ENCODE data around the gene GNG12. TPM values are rescaled to one million over a fixed set of nuclear protein-coding genes. Genes with fewer than 3 reads are reported as not detected.
"Not testable (repeated sequence)": the region's sequence is repeated elsewhere in the genome, so short reads cannot be mapped to it uniquely, and the experiment has no call there.

Gene GNG12
- total RNA-seq, 2 donors from 2014 or later: 146 to 162 TPM

DNA sequence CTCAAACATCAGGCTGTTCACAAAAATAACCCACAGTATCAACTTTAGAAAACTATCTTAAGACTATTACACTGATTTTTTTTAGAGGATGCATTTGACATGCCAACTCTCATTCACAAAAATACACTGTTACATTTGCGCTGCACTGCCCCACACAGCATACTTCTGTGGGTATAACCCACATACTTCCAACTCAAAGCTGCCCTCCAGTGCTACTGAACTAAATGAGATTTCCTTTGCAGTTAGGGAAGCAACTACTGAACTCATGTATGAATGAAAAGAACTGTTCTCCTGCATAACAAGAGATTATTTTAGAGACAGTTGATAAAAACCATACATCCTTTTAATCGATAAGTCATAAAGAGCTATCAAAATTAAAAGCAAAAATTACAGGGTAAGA lies 174.0 kb downstream of the GNG12 start:
- DNase-seq (no peak), ATAC-seq (no peak)
- intact Hi-C loops (cut with DNase I, micrococcal nuclease): no loop called here

DNA sequence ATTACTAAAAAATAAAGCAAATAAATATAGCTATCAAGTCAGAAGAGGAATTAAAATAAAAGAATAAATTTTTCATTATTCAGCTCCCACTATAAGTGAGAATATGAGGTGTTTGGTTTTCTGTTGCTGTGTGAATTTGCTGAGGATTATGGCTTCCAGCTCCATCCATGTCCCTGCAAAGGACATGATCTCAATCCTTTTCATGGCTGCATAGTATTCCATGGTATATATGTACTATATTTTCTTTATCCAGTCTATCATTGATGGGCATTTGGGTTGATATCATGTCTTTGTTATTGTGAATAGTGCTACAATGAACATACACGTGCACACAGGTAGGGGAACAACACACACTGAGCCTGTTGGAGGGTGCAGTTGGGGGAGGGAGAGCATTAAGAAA lies 176.1 kb downstream of the GNG12 start:
- intact Hi-C loops (cut with DNase I, micrococcal nuclease); DNase-seq; ATAC-seq: not testable (repeated sequence)

DNA sequence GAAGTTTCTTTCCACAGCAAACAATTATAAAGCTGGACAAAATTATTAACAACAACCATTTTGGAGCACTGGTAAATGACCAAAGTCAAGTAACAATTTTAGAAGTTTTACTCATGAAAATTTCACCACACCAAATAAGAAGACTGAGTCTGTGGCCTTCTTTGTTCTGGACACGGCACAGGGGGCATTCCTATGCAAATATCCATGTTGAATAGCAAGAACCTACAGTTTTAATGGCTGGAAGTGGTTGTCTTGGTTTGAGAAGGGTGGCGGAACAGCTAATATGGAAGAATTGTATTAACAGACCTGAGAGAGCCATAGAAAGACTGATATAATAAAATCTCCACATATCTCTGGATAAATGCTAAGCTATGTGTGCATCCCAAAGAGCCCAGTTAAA lies 177.7 kb downstream of the GNG12 start:
- ATAC-seq: no peak
- DNase-seq: no peak
- intact Hi-C loops (cut with DNase I, micrococcal nuclease): no loop called here

DNA sequence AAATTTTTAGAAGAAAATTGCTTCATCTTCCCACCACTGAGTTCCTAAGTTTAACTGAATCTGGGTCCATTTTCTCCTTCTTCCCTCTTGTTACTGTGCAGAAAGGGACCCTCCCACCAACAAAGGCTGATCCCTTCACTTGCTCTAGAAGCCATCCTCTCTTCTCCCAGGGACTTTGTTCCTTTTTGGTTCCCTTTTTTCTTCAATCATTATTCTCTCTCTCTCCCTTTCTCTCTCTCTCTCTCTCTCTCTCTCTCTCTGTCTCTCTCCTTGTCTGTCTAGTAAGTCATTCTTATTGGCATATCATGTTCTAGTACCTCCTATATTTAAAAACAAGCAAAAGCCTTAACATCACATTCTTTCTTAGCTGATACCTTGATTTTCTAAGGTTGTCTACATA lies 180.0 kb downstream of the GNG12 start:
- intact Hi-C loops (cut with DNase I, micrococcal nuclease): no loop called here
- no peak for DNase-seq

DNA sequence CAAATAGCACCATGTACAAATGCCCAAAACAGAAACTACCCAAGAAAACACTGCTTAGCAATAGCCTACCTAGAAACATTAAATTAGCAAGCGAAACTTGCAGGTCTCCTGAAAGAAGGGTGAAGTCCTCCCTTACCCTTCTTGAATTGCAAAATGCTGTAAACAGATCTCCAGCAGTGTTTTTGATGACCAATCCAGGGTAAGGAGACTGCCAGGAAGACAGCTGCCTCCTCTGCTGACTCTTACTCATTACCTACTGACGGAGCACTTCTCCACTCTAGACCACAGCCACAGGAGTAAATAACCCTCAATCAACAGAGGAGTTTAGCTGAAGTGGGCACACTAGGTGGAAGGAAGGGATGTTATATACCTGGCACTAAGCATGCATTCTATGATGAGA lies 180.5 kb downstream of the GNG12 start:
- intact Hi-C loops (cut with DNase I, micrococcal nuclease): no loop called here
- no peak for DNase-seq
- no peak for ATAC-seq

More for the DNA sequence above, 180.0 kb downstream of the GNG12 start:
- ATAC-seq: no peak

Other genes with a start within 250 kb of the GNG12 start
- 10 to 100 TPM; 43.4 to 49.7 TPM for gene GADD45A, start 148.3 kb downstream of the GNG12 start, total RNA-seq
- gene DIRAS3, start 217.2 kb upstream of the GNG12 start, total RNA-seq: 1 to 10 TPM in 1 of 2 donors, under 1 TPM in 1; 0.76 to 1.0 TPM

Measured in left colon (tissue), 2 donors.